Neural progenitor cell (in vitro differentiated cells): ENCODE results near the gene MFAP1.
A peak's percentile ranks its signal among the peaks of the same experiment; 100 is the strongest.

ENCODE experiments used
- CTCF ChIP-seq: fragments of 200-600 bp; sonication (generic); IDR thresholded peaks from 2 replicates; pipeline ENCODE4 v1.5.1; 2017; ENCODE audit warnings: antibody characterized with exemption, mild to moderate bottlenecking
- EZH2 ChIP-seq: fragments of 200-600 bp; sonication (generic); IDR thresholded peaks from 2 replicates; pipeline ENCODE4 v1.6.1; 2017; ENCODE audit warnings: antibody characterized with exemption, mild to moderate bottlenecking, moderate library complexity

- TF ChIP-seq CTCF (peak; percentile 35), EZH2 (no peak)
These were observed 49.0 kb downstream of the MFAP1 start for GRCh38 chr15:43775411-43775965.
